HG02852 (cell line): ENCODE data around the gene SPATA46.
"Not testable (repeated sequence)": the region's sequence is repeated elsewhere in the genome, so short reads cannot be mapped to it uniquely, and the experiment has no call there.

Source experiments
- ATAC-seq: cut with Tn5 transposase; IDR thresholded peaks from one replicate; pipeline ENCODE4 v1.9.1; 2021; ENCODE audit warnings: mild to moderate bottlenecking, moderate library complexity; ENCODE audit not compliant: unreplicated experiment

The SPATA46 gene

GRCh38 chr1:162358928-162359327, 17.7 kb downstream of the SPATA46 start:
- no peak for ATAC-seq

- ATAC-seq: no peak
Measured at GRCh38 chr1:162357681-162358266, 18.9 kb downstream of the SPATA46 start.

- no peak for ATAC-seq
Measured at GRCh38 chr1:162353702-162354101, 23.0 kb downstream of the SPATA46 start.

- ATAC-seq: no peak
Measured at GRCh38 chr1:162353078-162353477, 23.6 kb downstream of the SPATA46 start.

GRCh38 chr1:162351874-162352273, 24.8 kb downstream of the SPATA46 start:
- not testable (repeated sequence) for ATAC-seq

- no peak for ATAC-seq
Measured at GRCh38 chr1:162351246-162351842, 25.3 kb downstream of the SPATA46 start.

- no peak for ATAC-seq
Measured at GRCh38 chr1:162349635-162350330, 26.9 kb downstream of the SPATA46 start.

- no peak for ATAC-seq
Measured at GRCh38 chr1:162347281-162347680, 29.4 kb downstream of the SPATA46 start.

- no peak for ATAC-seq
Measured at GRCh38 chr1:162343470-162343869, 33.2 kb downstream of the SPATA46 start.

- no peak for ATAC-seq
Measured at GRCh38 chr1:162342452-162342983, 34.1 kb downstream of the SPATA46 start.

GRCh38 chr1:162336621-162337285, 39.9 kb downstream of the SPATA46 start:
- no peak for ATAC-seq

- ATAC-seq: no peak
Measured at GRCh38 chr1:162335126-162335525, 41.5 kb downstream of the SPATA46 start.

- no peak for ATAC-seq
Measured at GRCh38 chr1:162333991-162334390, 42.7 kb downstream of the SPATA46 start.

- no peak for ATAC-seq
Measured at GRCh38 chr1:162329826-162330225, 46.8 kb downstream of the SPATA46 start.

- ATAC-seq: no peak
Measured at GRCh38 chr1:162328512-162328911, 48.1 kb downstream of the SPATA46 start.

- no peak for ATAC-seq
Measured at GRCh38 chr1:162327788-162328165, 48.9 kb downstream of the SPATA46 start.

GRCh38 chr1:162327144-162327787, 49.4 kb downstream of the SPATA46 start:
- no peak for ATAC-seq

GRCh38 chr1:162326559-162326958, 50.1 kb downstream of the SPATA46 start:
- ATAC-seq: no peak

GRCh38 chr1:162324396-162324795, 52.3 kb downstream of the SPATA46 start:
- no peak for ATAC-seq
